Measurements from ENCODE around the gene BRD1.
"Not testable (repeated sequence)": the region's sequence is repeated elsewhere in the genome, so short reads cannot be mapped to it uniquely, and the experiment has no call there.

The BRD1 gene

DNA sequence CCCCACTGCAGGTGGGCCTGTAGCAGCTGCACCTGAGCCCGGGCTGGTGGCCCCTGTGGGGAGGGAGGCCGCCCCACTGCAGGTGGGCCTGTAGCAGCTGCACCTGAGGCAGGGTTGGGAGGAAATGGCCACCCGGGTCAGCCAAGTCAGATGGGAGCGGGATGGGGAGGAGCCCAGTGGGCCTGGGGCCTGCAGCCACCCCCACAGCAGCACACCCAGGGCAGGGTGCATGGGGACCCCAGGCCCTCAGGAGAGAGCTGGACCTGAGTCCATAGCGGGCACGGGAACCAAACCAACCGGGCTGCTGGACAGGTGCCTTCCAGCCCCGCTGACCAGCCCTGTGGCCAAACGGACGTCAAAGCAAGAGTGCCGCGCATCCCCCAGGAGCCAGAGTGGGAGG lies 61.7 kb downstream of the BRD1 start:
- DNase-seq (ENCODE audit: extremely low spot score), result no peak
- POLR2A ChIA-PET, result no interaction called here
- no peak for TF ChIP-seq CTCF (IDR thresholded peaks at IDR 0.05; ENCODE audit: control extremely low read depth, extremely low read depth, low read depth, missing control alignments)
- CTCF ChIA-PET, result interaction anchor here (1.0 to 3.2 kb wide), 2 partner anchors 8 to 265 kb away, joined by 3 to 20 read pairs; no protein-coding TSS in a partner anchor

DNA sequence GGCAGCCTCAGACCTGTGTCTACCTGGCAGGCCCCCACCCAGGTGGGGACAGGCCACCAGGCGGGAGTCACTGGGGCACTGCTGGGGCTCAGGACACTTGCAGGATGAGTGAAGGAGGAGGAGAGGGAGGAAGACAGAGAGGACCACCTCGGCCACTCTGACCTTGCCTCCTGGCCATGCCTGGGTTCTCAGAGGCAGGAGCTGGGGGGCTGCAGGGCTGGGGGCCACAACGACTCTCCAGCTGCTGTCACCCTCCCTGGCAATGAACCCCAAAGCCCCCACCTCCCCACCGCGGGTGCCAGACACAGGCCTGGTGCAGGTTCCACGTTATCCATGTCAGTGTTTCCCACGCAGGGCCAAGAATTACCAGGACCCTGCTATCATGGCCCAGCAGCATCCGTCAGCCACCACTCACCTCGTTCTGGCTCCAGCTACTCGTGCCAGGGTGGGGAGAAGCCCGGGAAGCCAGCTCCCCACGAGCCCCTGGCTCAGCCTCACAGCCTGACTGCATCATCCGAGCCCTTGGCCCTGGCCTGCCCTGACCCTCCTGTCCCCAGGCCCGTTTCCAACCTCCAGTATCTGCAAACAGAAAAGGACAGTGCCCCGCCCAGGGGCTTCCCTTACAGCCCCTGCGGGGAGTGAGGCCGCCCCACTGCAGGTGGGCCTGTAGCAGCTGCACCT lies 62.4 kb downstream of the BRD1 start:
- DNase-seq (ENCODE audit: extremely low spot score), result no peak

DNA sequence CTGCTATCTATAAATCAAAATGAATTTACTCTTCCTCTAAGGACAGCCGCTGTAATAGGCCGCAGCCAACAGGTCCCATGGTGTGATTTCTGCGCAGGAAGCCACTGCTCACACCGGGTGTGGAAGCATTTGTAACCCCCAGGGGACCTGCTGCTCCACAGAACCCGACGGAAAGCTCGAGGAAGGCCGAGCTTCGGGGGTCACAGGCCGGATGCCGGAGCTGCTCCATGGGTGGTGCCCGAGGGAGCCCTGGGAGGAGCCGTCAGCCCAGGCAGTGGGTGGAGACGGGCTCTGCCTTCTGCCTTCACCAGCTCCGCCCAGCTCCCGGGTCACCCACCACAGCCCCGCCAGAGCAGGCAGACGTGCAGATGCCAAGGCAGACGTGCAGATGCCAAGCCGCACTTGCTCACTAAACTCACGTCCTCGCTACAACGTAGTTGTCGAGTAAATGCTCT lies 63.5 kb downstream of the BRD1 start:
- ChIA-PET CTCF (no interaction called here), POLR2A (no interaction called here)
- no peak for TF ChIP-seq CTCF (IDR thresholded peaks at IDR 0.05; ENCODE audit: control extremely low read depth, extremely low read depth, low read depth, missing control alignments)

More for the DNA sequence above, 62.4 kb downstream of the BRD1 start:
- POLR2A ChIA-PET, result no interaction called here
- CTCF ChIA-PET, result interaction anchor here (1.0 kb wide), 1 partner anchor 9 kb away, joined by 3 read pairs; no protein-coding TSS in a partner anchor
- TF ChIP-seq CTCF (IDR thresholded peaks at IDR 0.05; ENCODE audit: control extremely low read depth, extremely low read depth, low read depth, missing control alignments), result no peak

GRCh38 chr22:49763696-49764095 lies 64.0 kb downstream of the BRD1 start:
- TF ChIP-seq CTCF (IDR thresholded peaks at IDR 0.05; ENCODE audit: control extremely low read depth, extremely low read depth, low read depth, missing control alignments), result no peak
- DNase-seq (ENCODE audit: extremely low spot score), result no peak
- ChIA-PET CTCF (no interaction called here), POLR2A (no interaction called here)

More for the DNA sequence above, 63.5 kb downstream of the BRD1 start:
- DNase-seq (ENCODE audit: extremely low spot score), result no peak

GRCh38 chr22:49763138-49763537 lies 64.5 kb downstream of the BRD1 start:
- no peak for TF ChIP-seq CTCF (IDR thresholded peaks at IDR 0.05; ENCODE audit: control extremely low read depth, extremely low read depth, low read depth, missing control alignments)
- DNase-seq (ENCODE audit: extremely low spot score), result no peak
- ChIA-PET CTCF (no interaction called here), POLR2A (no interaction called here)

DNA sequence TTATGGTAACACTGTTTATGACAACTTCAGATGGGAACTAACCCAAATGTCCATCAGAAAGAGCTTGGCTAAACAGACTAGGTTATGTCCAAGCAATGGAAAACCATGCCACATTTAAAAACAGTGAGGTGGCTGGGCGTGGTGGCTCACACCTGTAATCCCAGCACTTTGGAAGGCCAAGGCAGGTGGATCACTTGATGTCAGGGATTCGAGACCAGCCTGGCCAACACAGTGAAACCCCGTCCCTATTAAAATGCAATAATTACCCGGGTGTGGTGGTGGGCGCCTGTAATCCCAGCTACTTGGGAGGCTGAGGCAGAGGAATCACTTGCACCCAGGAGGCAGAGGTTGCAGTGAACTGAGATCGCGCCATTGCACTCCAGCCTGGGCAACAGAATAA lies 65.1 kb downstream of the BRD1 start:
- CTCF ChIA-PET; POLR2A ChIA-PET; DNase-seq (ENCODE audit: extremely low spot score): not testable (repeated sequence)

GRCh38 chr22:49761836-49762235 lies 65.8 kb downstream of the BRD1 start:
- CTCF ChIA-PET, result interaction anchor here (1.6 kb wide), 1 partner anchor 31 kb away, joined by 4 read pairs; no protein-coding TSS in a partner anchor

More at GRCh38 chr22:49761836-49762235, 65.8 kb downstream of the BRD1 start:
- no peak for DNase-seq (ENCODE audit: extremely low spot score)
- POLR2A ChIA-PET, result no interaction called here
- TF ChIP-seq CTCF (IDR thresholded peaks at IDR 0.05; ENCODE audit: control extremely low read depth, extremely low read depth, low read depth, missing control alignments), result no peak

All from GM10248 (cell line).